ENCODE data around the gene PKD1L1.

- TF ChIP-seq ZFX (IDR thresholded peaks at IDR 0.05) (no peak), CTCF (IDR thresholded peaks at IDR 0.05 in 2 of 3, conservative IDR thresholded peaks at IDR 0.05 in 1 of 3; ENCODE audit: borderline replicate concordance in 1 of 3, insufficient read depth in 1 of 3, low read depth in 2 of 3, low read length in 2 of 3) (no peak), POLR2A (IDR thresholded peaks at IDR 0.05; ENCODE audit: borderline replicate concordance, extremely low read depth, insufficient read depth, insufficient read length) (no peak), EZH2phosphoT487 (IDR thresholded peaks at IDR 0.05; ENCODE audit: borderline replicate concordance) (no peak)
Observed at GRCh38 chr7:47943676-47944474, 4.4 kb downstream of the PKD1L1 start.

Measured in HCT116 (cell line).